ENCODE data around the gene GAN.
A peak's percentile ranks its signal among the peaks of the same experiment; 100 is the strongest.
"Not testable (repeated sequence)": the region's sequence is repeated elsewhere in the genome, so short reads cannot be mapped to it uniquely, and the experiment has no call there.

Gene GAN

DNA sequence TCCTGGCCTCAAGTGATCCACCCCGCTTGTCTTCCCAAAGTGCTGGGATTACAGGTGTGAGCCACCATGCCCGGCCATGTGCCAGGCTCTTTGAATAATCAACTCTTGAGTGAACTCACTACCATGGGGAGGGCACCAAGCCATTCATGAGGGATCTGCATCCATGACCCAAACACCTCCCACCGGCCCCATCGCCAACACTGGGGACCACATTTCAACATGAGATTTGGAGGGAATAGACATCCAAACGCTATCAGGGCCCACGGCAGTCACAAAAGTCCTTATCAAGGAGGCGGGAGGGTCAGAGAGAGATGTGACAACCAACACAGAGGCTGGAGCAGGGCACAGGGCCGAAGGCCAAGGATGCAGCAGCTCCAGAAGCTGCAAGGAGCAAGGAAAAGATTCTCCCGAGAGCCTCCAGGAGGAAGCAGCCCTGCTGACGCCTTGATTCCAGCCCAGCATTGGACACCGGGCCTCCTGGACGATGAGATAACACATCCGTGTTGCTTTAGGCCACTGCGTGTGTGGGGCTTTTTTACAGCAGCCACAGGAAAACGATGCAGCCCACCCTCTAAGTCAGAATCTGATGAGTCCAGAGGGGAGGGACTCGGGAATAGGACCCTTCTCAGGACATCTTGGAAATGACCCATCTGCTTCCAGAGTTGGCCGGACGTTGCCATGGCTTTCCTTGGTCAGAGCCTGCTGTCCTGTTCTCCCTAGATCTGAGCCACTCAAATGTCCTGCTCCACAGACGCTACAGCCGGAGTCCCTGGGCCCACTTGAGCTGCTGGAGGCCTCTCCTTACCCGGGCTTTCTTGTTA is 82.5 kb downstream of the GAN start:
- no peak overlapping the region for H3K4me3 ChIP-seq (ENCODE audit: low read length)
- DNase-seq (ENCODE audit: low read depth), result no peak
- TF ChIP-seq, protein P1, sequence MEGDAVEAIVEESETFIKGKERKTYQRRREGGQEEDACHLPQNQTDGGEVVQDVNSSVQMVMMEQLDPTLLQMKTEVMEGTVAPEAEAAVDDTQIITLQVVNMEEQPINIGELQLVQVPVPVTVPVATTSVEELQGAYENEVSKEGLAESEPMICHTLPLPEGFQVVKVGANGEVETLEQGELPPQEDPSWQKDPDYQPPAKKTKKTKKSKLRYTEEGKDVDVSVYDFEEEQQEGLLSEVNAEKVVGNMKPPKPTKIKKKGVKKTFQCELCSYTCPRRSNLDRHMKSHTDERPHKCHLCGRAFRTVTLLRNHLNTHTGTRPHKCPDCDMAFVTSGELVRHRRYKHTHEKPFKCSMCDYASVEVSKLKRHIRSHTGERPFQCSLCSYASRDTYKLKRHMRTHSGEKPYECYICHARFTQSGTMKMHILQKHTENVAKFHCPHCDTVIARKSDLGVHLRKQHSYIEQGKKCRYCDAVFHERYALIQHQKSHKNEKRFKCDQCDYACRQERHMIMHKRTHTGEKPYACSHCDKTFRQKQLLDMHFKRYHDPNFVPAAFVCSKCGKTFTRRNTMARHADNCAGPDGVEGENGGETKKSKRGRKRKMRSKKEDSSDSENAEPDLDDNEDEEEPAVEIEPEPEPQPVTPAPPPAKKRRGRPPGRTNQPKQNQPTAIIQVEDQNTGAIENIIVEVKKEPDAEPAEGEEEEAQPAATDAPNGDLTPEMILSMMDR (conservative IDR thresholded peaks at IDR 0.05; ENCODE audit: low read length), result no peak

DNA sequence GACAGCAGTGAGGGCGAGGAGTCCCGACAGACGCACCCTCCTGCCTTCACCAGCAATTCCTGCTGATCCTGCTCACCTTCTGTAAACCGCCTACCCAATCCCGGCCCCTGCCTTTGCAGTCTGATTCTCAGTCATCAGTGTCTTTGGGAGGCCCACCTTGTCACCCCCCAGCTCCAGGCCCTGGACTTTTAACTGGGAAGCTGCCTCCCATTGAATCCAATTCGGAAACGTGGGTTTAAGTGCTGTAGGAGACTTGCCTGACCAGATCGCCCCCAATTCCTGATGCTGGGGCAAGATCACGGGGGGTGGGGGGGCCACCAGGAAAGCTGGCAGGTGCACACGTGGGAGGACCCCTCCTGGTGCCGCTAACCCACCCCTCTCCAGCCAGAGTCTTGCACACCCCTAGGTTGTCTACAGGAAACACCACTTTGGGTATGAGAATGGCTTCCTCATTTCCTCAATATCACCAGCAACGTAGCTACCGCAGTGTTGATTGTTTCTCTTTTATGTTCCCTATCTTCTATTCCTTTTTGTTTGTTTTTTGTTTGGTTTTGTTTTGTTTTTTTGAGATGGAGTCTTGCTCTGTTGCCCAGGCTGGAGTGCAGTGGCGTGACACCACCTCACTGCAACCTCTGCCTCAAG is 83.2 kb downstream of the GAN start:
- H3K4me3 ChIP-seq (ENCODE audit: low read length), result no peak overlapping the region
- TF ChIP-seq, protein P1 (conservative IDR thresholded peaks at IDR 0.05; ENCODE audit: low read length), result no peak
- no peak for DNase-seq (ENCODE audit: low read depth)

DNA sequence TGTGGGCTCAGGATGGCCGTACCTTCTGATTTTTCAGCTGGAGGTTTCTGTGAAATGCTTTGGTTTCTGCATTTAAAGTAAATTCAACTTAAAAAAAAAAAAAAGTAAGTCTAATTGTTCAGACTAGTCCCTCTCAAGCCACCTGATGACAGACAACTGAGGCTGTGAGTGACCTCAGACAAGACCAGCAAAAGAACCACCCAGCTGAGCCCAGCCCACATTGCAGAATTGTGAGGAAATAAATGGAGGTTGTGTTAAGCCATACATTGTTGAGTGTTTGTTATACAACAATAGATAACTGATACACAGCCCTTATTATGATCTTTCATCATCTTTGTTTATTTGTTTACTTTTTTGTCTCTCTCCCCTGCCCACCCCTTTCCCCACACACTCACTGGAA is 85.1 kb downstream of the GAN start:
- TF ChIP-seq, protein P1 (conservative IDR thresholded peaks at IDR 0.05; ENCODE audit: low read length), result no peak
- DNase-seq (ENCODE audit: low read depth), result no peak
- no peak overlapping the region for H3K4me3 ChIP-seq (ENCODE audit: low read length)

DNA sequence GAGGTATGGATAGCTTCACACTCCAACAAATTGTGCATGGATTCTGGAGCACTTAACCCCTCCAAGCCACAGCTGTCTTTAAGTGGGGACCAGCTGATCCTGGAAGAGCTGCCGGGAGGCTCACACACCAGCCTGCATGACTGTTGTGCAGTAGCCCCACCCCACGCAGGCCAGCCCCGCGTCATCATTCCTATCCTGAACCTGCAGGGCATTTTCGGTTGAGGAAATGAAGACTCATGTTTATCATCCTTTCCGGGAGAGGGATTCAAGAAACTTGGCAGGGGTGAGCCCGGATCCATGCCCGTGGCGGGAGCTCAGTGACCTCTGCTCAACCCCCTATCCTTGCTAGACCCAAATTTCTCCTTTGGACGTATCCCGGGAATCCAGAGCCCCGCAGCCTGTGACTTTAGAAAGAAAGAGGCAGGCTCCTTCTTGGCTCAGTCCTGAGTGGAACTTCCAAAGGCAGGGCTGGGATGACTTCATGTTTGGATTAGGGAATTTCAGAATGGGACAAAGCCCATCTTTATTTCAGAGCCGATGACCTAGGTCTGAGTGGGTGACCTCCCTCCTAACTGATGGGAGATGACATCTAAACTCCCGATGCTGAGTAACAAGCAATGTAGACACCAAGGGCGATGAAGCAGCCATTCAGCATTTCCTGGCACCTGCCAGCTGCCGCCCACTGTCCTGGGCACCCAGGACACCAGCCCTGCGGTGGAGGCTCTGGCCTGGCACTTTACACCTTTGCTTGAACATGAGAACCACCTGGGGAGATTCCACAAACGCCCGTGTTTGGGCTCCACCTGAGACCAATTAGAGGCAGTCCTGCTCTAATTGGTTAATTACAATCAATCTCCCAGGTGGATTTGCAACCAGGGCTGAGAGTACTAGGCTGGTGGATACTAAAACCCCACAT is 86.5 kb downstream of the GAN start:
- no peak overlapping the region for H3K4me3 ChIP-seq (ENCODE audit: low read length)
- DNase-seq (ENCODE audit: low read depth), result peak; percentile 15
- TF ChIP-seq, protein P1 (conservative IDR thresholded peaks at IDR 0.05; ENCODE audit: low read length), result no peak

DNA sequence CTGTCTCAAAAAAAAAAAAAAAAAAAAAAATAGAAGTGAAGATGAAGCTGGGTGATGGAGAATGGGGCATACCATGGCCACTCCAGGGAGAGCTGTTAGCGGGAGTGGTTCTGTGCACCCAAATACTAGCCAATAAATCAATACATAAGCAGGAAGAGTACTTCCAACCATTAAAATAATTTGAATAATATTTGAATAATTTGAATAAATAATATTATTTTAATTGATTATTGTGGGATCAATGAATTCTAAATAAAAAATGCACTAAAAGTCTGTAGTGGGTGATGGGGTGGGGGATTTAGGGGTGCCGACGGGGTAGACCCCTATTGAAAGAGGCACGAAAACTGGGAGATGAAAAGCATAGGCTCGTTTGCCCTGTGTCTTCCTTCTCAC is 88.4 kb downstream of the GAN start:
- no peak for DNase-seq (ENCODE audit: low read depth)
- H3K4me3 ChIP-seq (ENCODE audit: low read length), result no peak overlapping the region
- TF ChIP-seq, protein P1 (conservative IDR thresholded peaks at IDR 0.05; ENCODE audit: low read length), result no peak

DNA sequence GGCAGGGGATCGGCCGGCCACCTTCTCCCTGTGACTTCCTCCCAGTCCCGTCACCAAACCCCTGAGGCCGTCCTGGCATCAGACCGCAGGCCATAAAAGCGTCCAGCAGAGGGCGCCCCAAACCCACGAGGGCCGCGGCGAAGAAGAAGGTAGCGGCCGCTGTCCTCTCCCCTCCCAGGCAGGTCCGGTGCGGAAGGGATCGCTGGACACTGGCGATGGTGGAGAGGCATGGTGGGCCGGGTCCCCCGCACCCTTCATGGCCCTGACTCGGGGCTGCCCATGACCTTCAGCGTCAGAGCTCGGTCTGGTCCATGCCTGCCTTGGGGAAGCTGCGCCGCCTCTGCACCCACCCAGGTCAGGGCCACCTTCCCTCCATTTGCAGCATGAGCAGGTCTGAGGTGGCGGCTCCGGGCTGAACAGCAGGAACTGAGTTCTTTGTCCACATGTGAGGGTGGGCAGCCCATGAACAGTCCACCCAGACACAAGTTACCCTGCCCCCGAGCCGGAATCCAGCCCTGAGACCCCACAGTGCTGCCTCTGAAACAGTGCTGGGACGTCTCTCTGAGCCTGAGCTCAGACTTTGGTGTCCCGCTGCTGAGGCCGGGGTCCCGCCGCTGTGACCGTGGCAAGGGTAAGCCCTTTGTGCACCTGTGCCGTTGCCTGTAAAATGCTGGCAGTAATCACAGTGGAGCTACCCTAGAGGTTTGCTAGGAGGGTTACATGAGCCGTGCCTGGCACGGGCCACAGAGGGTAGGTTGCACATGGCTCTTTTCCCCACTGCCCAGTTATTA is 89.0 kb downstream of the GAN start:
- peak overlapping the region; percentile 46 for H3K4me3 ChIP-seq (ENCODE audit: low read length)
- peak; percentile 57 for DNase-seq (ENCODE audit: low read depth)
- TF ChIP-seq, protein P1 (conservative IDR thresholded peaks at IDR 0.05; ENCODE audit: low read length), result peak; percentile 83

DNA sequence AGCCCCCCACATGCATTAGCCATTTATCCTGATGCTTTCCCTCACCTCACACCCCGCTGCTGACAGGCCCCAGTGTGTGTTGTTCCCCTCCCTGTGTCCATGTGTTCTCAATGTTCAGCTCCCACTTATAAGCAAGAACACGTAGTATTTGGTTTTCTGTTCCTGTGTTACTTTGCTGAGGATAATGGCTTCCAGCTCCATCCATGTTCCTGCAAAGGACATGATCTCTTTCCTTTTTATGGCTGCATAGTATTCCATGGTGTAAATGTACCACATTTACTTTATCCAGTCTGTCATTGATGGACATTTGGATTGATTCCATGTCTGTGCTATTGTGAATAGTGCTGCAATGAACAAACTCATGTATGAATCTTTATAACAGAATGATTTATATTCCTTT is 90.2 kb downstream of the GAN start:
- not testable (repeated sequence) for H3K4me3 ChIP-seq (ENCODE audit: low read length); DNase-seq (ENCODE audit: low read depth)

Measured in AG10803 (cell line).